IPS-18c (cell line): Measurements from ENCODE around the gene BTF3L4.
"Not testable (repeated sequence)": the region's sequence is repeated elsewhere in the genome, so short reads cannot be mapped to it uniquely, and the experiment has no call there.

Source experiments
- H3K4me3 ChIP-seq: 2 replicates; pipeline ENCODE4 v1.7.0; 2013; ENCODE audit warnings: low read depth, mild to moderate bottlenecking, low read length, moderate library complexity; ENCODE audit not compliant: insufficient read depth
- H3K9me3 ChIP-seq: one replicate; pipeline ENCODE4 v1.6.1; 2013; ENCODE audit warnings: mild to moderate bottlenecking, low read length, moderate library complexity; ENCODE audit not compliant: control insufficient read depth, insufficient read depth

BTF3L4 gene

GRCh38 chr1:52056163-52056936, at the start of gene BTF3L4:
TSS of gene BTF3L4 (plus strand) at chr1:52056295. CDS start at chr1:52059848, 3,553 bp downstream.
- peak within 1 kb of the TSS; percentile 98 for H3K4me3 ChIP-seq
- no peaks in the 10 kb centered on the region for H3K9me3 ChIP-seq

DNA sequence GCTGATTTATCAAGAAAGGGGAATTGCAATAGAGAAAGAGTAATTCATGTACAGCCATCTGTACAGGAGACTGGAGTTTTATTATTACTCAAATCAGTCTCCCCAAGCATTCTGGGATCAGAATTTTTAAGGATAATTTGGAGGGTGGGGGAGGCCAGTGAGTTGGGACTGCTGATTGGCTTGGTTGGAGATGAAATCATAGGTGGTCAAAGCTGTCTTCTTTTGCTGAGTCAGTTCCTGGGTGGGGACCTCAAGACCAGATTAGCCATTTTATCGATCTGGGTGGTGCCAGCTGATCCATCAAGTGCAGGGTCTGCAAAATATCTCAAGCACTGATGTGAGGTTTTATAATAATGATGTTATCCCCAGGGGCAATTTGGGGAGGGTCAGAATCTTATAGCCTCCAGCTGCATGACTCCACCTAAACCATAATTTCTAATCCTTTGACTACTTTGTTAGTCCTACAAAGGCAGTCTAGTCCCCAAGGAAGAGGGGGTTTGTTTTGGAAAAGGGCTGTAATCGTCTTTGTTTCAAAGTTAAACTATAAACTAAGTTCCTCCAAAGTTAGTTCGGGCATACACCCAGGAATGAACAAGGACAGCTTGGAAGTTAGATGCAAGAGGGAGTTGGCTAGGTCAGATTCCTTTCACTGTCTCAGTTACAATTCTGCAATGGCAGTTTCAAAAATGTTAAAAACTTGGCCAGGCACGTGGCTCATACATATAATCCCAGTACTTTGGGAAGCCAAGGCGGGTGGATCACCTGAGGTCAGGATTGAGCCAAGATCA, 48.7 kb upstream of the BTF3L4 start:
- no peaks in the 10 kb centered on the region for H3K9me3 ChIP-seq
- no peak overlapping the region for H3K4me3 ChIP-seq

GRCh38 chr1:52008071-52008809, 47.9 kb upstream of the BTF3L4 start:
- Histone ChIP-seq H3K4me3 (no peak overlapping the region), H3K9me3 (no peaks in the 10 kb centered on the region)

GRCh38 chr1:52022133-52022532, 34.0 kb upstream of the BTF3L4 start:
- Histone ChIP-seq H3K9me3 (no peaks in the 10 kb centered on the region), H3K4me3 (no peak overlapping the region)

DNA sequence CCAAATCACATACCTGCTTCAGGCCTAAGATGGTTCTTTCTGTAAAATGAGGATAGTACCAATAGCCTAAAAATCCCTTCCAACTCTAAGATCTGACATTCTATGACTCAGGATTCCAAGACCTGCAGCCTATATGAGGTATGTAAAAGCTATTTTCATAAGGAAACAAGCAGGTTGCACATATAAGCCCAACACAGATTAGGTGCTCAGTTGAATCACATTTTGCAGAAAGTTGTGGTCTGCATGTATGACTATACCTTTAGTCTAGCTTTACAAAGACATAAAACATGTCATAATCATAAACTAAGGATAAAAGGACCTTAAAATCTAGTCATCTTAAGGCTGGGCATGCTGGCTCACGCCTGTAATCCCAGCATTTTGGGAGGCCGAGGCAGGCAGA, 29.8 kb upstream of the BTF3L4 start:
- no peak overlapping the region for H3K4me3 ChIP-seq

DNA sequence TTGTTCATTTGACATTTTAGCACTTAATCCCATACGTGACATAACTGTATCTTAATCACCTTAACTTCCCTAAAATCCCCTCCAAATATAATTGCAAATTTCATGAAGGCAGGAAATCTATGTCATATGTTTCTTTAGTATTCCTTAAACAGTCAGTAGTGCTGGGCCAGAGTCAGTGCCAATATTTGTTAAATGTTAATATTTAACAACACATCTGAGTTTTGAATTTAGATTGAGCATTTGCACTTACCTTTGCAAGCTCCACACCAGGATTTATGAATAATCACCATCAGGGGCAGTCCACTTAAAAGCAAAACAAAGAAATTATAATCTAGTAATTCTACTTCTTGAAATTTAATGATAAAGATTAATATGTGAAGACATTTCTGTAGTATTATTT, 27.8 kb upstream of the BTF3L4 start:
- Histone ChIP-seq H3K4me3 (no peak overlapping the region), H3K9me3 (peaks cover 2% of the 10 kb centered on the region)

More for the DNA sequence above, 29.8 kb upstream of the BTF3L4 start:
- no peaks in the 10 kb centered on the region for H3K9me3 ChIP-seq

- not testable (repeated sequence) for H3K4me3 ChIP-seq, H3K9me3 ChIP-seq
Observed at GRCh38 chr1:52028839-52029238, 27.3 kb upstream of the BTF3L4 start.

- peaks cover 2% of the 10 kb centered on the region for H3K9me3 ChIP-seq
- H3K4me3 ChIP-seq = peak overlapping the region; percentile 100
Observed at GRCh38 chr1:52032124-52032784, 23.8 kb upstream of the BTF3L4 start.

DNA sequence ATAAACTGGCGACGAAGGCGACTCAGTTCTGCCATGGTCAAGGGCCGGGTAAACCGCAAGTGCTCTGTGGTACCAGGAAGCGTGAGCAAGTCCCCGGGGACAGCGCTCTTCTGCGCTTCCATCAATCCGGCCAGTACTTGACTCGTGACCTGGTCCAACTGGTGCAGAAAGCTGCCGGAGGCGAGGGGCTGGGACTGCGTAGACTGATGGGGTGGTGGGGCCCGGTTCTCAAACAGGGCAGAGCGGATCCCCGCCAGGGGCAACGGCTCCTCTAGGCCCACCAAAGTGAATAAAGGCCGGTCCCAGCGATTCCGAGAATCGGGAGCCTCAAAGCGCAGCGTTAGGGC, 23.3 kb upstream of the BTF3L4 start:
- H3K4me3 ChIP-seq = peak overlapping the region; percentile 100
- peaks cover 2% of the 10 kb centered on the region for H3K9me3 ChIP-seq

DNA sequence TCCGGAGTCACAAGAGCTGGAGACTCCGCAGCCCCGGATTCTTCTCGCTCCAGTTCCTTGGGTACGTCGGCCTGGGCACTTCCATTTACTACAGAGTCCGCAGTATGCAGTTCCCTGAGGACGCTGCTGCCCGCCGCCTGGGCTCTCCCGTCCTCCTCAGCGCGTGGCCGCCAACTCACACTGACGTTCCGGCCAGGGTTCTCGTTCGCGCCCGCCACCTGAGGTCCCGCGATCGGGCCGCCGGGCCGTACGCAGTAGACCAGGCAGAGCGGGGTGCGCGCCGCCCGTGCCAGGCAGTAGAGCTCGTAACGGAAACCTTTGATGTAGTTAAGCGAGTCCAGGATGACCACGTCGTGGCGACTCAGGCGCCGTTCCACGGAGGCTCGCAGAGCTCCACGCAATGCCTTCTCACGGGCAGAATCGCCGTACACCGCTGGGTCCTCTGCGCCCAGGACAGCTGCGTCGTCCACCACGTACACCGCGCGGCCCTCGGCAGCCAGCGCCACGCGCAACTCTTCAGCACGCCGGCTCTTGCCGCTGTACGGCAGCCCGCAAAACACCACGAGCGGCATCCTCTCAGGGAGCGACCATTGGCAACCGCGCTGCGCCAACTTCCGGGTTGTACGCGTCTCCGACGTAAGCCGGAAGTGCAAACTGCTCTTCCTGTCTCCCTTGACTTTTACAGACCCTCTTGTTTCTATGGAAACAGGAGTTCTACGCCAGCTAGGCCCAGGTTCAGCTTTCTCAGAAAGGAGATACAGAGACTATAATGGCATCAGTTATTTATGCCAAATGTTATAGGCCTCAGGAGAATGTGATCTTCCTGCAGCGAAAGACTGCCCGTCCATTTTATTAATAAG, 22.7 kb upstream of the BTF3L4 start, which contains the start of gene KTI12:
KTI12 (minus strand) TSS at position 621 of the 860 bp plus-strand sequence; CDS start at position 572, 49 bp downstream.
- peak within 1 kb of the TSS; percentile 100 for H3K4me3 ChIP-seq
- peaks cover 2% of the 10 kb centered on the region for H3K9me3 ChIP-seq

GRCh38 chr1:52034050-52034384, 22.1 kb upstream of the BTF3L4 start:
- Histone ChIP-seq H3K4me3 (no peak overlapping the region), H3K9me3 (peaks cover 2% of the 10 kb centered on the region)

- peaks cover 2% of the 10 kb centered on the region for H3K9me3 ChIP-seq
Observed at GRCh38 chr1:52037402-52037814, 18.7 kb upstream of the BTF3L4 start.

DNA sequence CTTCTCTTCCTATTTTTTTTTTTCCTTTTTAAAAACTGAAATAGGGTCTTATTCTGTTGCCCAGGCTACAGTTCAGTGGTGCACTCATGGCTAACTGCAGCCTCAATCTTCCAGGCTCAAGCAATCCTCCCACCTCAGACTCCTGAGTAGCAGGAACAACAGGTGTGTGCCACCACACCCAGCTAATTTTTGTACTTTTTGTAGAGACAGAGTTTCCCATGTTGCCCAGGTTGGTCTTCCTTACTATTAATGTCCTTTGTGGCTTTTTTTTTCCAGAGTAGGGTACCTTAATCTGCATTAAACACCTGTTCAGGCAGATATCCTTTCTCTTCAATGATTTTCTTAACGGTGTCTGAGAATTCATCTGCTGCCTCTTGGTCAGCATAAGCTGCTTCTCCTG, 18.2 kb upstream of the BTF3L4 start:
- H3K4me3 ChIP-seq = no peak overlapping the region
- H3K9me3 ChIP-seq = peaks cover 2% of the 10 kb centered on the region

More at GRCh38 chr1:52037402-52037814, 18.7 kb upstream of the BTF3L4 start:
- no peak overlapping the region for H3K4me3 ChIP-seq

- no peak overlapping the region for H3K4me3 ChIP-seq
Observed at GRCh38 chr1:52041551-52042185, 14.4 kb upstream of the BTF3L4 start.

DNA sequence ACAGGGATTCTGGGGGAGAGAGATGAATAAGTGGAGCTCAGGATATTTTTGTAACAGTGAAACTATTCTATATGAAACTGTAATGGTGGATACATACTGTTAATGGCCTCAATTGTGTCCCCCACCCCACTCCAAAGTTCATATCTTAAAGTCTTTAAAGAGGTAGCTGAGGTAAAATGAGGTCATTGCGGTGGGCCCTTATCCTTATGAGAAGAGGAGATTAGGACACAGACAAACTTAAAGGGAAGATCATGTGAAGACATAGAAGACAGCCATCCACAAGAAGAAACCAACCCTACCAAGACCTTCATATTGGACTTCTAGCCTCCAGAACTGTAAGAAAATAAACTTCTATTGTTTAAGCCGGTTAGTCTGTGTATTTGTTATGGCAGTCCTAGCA, 10.9 kb upstream of the BTF3L4 start:
- Histone ChIP-seq H3K4me3 (no peak overlapping the region), H3K9me3 (no peaks in the 10 kb centered on the region)

More at GRCh38 chr1:52041551-52042185, 14.4 kb upstream of the BTF3L4 start:
- H3K9me3 ChIP-seq = no peaks in the 10 kb centered on the region

- not testable (repeated sequence) for H3K4me3 ChIP-seq, H3K9me3 ChIP-seq
Observed at GRCh38 chr1:52045666-52046195, 10.4 kb upstream of the BTF3L4 start.
